Measurements from ENCODE around the gene CXCL12. TPM values are rescaled to one million over a fixed set of nuclear protein-coding genes. Genes with fewer than 3 reads are reported as not detected.

CXCL12 gene
- 269 and 307 TPM in 2 replicates for total RNA-seq

GRCh38 chr10:44385026-44385695, at the start of gene CXCL12:
TSS of gene CXCL12 (minus strand) at chr10:44385097. CDS start at chr10:44385005, 92 bp downstream.

